Testis (tissue), 3 donors: ENCODE results near the gene ITGA1. TPM values are rescaled to one million over a fixed set of nuclear protein-coding genes. Genes with fewer than 3 reads are reported as not detected.

Experiments
- DNase-seq: peaks from one replicate; pipeline ENCODE4 v3.0.0-alpha.2; 2019
- H3K27ac ChIP-seq, 2 donors: fragments of 200-600 bp; sonication (generic); one replicate each; pipeline ENCODE4 v1.5.1; 2019
- H3K27me3 ChIP-seq: fragments of 200-600 bp; sonication (generic); one replicate; pipeline ENCODE4 v1.5.1; 2019
- H3K36me3 ChIP-seq: fragments of 200-600 bp; sonication (generic); one replicate; pipeline ENCODE4 v1.5.1; 2017; ENCODE audit warnings: low read depth; ENCODE audit errors: missing control alignments
- H3K4me1 ChIP-seq: fragments of 200-600 bp; sonication (generic); one replicate; pipeline ENCODE4 v1.5.1; 2019
- H3K4me3 ChIP-seq, 2 donors: fragments of 200-600 bp; sonication (generic); one replicate each; pipeline ENCODE4 v1.5.1; 2017 to 2019
- H3K9me3 ChIP-seq: fragments of 200-600 bp; sonication (generic); one replicate; pipeline ENCODE4 v1.5.1; 2017
- POLR2A ChIP-seq: fragments of 450-650 bp; IDR thresholded peaks from one replicate; pipeline ENCODE4 v1.6.1; 2017; ENCODE audit warnings: antibody characterized with exemption, mild to moderate bottlenecking, moderate library complexity
- WGBS, 2 donors: methylation state at CpG; one replicate each; pipeline ENCODE4 v1.1.5; 2018; 5-methylcytosine and 5-hydroxymethylcytosine counted together
- intact Hi-C: fragments of 100-400 bp; cut with DNase I; formaldehyde crosslinking; loops from one replicate; pipeline ENCODE4 v1.15.1; 2023; ENCODE audit warnings: low total_unique reads
- polyA plus RNA-seq: library from polyadenylated mRNA; stranded (reverse); fragments of 350-450 nt; fragmentation: Illumina TruSeq; extraction: RNeasy Lipid Tissue Mini Kit (QIAGEN cat#74804); gene quantifications from one replicate; pipeline ENCODE4 v1.2.3, GENCODE V29; 2014; ENCODE audit warnings: low read depth, low replicate concordance; ENCODE audit not compliant: insufficient read depth
- total RNA-seq, 2 donors: library from RNA; depleted of rRNA; stranded (reverse); fragments of >200 nt; gene quantifications; one replicate each; pipeline ENCODE4 v1.2.3, GENCODE V29; 2016
- TF ChIP-seq, protein P1 (sequence below), 3 experiments: fragments of 450-650 bp in 2 of 3; fragments of 200-600 bp in 1 of 3; sonication (generic) in 1 of 3; IDR thresholded peaks; one replicate each; pipeline ENCODE4 v1.5.1; 2016 to 2019; ENCODE audit warnings: antibody characterized with exemption in 3 of 3, mild to moderate bottlenecking in 2 of 3, moderate library complexity in 1 of 3

The ITGA1 gene
- total and polyA plus RNA-seq, 3 donors from 2014 or later, result 7.3 to 8.1 (median 7.5) TPM

DNA sequence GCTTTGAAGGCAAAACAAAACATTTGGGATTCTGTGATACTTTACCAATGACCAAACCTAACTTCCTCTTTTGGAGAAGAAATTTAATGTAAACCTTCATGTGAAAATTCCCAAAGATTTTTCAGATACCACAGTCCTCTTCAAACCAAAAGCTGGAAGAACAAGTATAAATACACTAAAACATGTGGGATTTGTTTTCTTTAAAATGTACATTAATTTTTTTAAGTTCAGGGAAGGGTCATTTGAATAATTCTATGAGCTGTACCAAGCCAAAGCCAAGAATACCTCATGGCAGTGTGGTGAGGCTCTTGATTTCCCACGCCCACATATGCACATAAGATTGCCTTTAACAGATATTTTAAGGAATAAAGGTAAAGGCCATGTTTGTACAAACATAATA is 28.4 kb upstream of the ITGA1 start:
- Histone ChIP-seq H3K27me3 (no peaks in the 10 kb centered on the region), H3K4me1 (no peaks in the 10 kb centered on the region), H3K36me3 (no peaks in the 10 kb centered on the region), H3K4me3 (no peak overlapping the region), H3K27ac (no peak overlapping the region), H3K9me3 (no peaks in the 10 kb centered on the region)
- TF ChIP-seq, protein P1, sequence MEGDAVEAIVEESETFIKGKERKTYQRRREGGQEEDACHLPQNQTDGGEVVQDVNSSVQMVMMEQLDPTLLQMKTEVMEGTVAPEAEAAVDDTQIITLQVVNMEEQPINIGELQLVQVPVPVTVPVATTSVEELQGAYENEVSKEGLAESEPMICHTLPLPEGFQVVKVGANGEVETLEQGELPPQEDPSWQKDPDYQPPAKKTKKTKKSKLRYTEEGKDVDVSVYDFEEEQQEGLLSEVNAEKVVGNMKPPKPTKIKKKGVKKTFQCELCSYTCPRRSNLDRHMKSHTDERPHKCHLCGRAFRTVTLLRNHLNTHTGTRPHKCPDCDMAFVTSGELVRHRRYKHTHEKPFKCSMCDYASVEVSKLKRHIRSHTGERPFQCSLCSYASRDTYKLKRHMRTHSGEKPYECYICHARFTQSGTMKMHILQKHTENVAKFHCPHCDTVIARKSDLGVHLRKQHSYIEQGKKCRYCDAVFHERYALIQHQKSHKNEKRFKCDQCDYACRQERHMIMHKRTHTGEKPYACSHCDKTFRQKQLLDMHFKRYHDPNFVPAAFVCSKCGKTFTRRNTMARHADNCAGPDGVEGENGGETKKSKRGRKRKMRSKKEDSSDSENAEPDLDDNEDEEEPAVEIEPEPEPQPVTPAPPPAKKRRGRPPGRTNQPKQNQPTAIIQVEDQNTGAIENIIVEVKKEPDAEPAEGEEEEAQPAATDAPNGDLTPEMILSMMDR (IDR thresholded peaks at IDR 0.05), result no peak
- TF ChIP-seq POLR2A, result no peak
- WGBS, 2 donors, result 88 to 100% methylated on average over 1 of the region's 1 CpG
- intact Hi-C loops, result no loop called here
- no peak for DNase-seq

DNA sequence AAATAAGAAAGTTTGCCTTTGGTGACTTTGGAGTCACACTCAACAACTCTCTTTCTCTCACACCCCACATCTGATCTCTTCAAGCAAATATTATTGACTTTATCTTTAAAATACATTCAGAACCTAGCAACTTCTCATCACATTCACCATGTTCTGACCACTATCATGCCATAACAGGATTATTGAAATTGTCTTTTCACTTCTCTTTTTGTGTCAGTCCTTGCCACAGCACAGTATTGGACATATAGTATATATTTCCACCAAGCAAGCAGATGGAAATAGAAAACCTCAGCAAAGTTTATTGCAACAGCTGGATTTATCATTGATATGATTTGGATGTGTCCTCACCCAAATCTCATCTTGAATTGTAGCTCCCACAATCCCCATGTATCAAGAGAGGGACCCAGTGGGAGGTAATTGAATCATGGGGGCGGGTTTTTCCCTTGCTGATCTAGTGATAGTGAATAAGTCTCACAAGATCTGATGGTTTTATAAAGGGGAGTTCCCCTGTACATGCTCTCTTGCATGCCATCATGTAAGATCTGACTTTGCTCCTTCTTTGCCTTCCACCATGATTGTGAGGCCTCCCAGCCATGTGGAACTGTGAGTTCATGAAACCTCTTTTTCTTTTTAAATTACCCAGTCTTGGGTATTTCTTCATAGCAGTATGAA is 26.9 kb upstream of the ITGA1 start:
- Histone ChIP-seq H3K4me1 (no peaks in the 10 kb centered on the region), H3K9me3 (no peaks in the 10 kb centered on the region), H3K27ac (no peak overlapping the region), H3K36me3 (no peaks in the 10 kb centered on the region), H3K4me3 (no peak overlapping the region), H3K27me3 (no peaks in the 10 kb centered on the region)
- no peak for DNase-seq
- intact Hi-C loops, result no loop called here
- TF ChIP-seq, protein P1 (IDR thresholded peaks at IDR 0.05), result no peak
- TF ChIP-seq POLR2A, result no peak
- WGBS, 2 donors, result 96 to 100% methylated on average over 1 of the region's 1 CpG

DNA sequence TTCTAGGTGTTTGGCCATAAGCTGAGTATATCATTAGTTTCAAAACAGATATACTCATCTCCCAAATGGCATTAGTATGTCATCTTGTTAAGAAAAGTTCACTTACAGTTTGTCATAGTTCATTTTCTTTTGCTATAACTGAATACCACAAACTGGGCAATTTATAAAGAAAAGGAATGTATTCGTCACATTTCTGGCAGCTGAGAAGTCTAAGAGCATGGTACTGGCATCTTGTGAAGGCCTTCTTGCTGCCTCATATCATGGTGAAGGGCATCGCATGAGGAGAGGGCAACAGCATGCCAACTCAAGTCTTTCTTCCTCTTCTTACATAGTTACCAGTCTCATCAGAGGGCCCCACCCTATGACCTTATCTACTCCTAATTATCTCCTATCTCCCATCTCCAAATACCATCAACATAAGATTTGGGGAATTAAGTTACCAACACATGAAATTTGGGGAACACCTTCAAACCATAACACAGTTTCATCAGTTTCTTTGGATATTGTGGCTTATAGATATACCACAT is 20.4 kb upstream of the ITGA1 start:
- TF ChIP-seq POLR2A, result no peak
- intact Hi-C loops, result no loop called here
- H3K36me3 ChIP-seq, result no peaks in the 10 kb centered on the region
- H3K27ac ChIP-seq, result no peak overlapping the region
- no peak overlapping the region for H3K4me3 ChIP-seq
- no peak for DNase-seq
- WGBS, 2 donors, result 83 to 89% methylated on average over 2 of the region's 2 CpGs
- H3K4me1 ChIP-seq, result no peaks in the 10 kb centered on the region
- H3K9me3 ChIP-seq, result no peaks in the 10 kb centered on the region
- no peaks in the 10 kb centered on the region for H3K27me3 ChIP-seq

DNA sequence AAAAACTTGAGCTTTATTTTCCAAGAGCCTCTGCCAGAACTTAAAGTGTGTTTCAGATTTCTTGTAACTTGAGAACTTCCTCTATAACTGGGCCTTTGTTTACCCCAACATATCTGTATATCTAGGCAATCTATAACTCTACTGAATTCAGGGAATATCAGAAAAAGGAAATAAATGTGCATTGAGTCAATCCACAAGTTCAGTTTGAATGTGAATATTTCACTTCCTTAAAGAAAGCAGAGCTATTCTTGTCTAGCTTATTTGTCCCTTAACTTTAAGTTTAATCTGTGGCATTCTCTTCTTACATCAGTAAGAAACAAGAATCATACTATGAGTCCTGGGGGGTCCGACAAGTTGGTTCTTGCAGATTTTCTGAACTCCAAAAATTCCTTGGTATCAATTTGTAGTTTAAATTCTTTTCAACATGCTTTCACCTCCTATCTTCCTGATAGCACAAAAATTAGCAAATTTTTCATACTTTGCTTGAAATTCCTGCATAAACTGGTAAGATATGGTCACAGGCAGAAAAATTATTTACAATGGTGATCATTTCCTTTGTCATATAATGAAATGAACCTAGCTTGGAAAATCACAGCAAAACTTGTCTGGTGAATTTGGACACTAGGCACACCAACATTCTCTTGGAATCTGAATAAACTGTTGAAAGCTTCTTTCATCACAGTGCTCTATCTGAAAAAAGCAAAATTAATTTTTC is 19.8 kb upstream of the ITGA1 start:
- TF ChIP-seq, protein P1 (IDR thresholded peaks at IDR 0.05), result no peak
- TF ChIP-seq POLR2A, result no peak
- H3K9me3 ChIP-seq, result no peaks in the 10 kb centered on the region
- H3K36me3 ChIP-seq, result no peaks in the 10 kb centered on the region
- no peaks in the 10 kb centered on the region for H3K4me1 ChIP-seq
- WGBS, 2 donors, result 59 to 72% methylated on average over 1 of the region's 1 CpG
- DNase-seq, result no peak
- H3K4me3 ChIP-seq, result no peak overlapping the region
- H3K27me3 ChIP-seq, result no peaks in the 10 kb centered on the region
- no peak overlapping the region for H3K27ac ChIP-seq
- intact Hi-C loops, result no loop called here

DNA sequence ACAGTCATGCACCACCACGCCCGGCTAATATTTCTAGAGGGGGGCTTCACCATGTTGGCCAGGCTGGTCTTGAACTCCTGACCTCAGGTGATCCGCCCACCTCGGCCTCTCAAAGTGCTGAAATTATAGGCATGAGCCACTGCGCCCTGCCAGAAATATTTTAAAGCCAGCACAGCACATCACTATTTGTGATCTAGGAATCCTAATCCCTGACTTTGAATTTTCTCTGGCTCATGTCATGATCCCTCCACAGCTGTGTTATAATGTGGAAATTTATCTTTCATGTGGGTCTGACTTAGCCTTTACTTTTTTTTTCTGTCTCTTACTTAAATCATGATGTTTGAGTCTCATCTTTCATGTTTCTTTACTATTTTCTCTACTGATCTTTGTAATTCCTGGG is 18.7 kb upstream of the ITGA1 start:
- Histone ChIP-seq H3K27me3 (no peaks in the 10 kb centered on the region), H3K4me3 (no peak overlapping the region), H3K36me3 (no peaks in the 10 kb centered on the region), H3K4me1 (no peaks in the 10 kb centered on the region), H3K27ac (no peak overlapping the region), H3K9me3 (no peaks in the 10 kb centered on the region)
- TF ChIP-seq, protein P1 (IDR thresholded peaks at IDR 0.05), result no peak
- TF ChIP-seq POLR2A, result no peak
- no peak for DNase-seq
- WGBS, 2 donors, result 87 to 94% methylated on average over 5 of the region's 5 CpGs
- intact Hi-C loops, result no loop called here
